WERI-Rb-1 (cell line): ENCODE data around the gene ADISSP.

ENCODE experiments used
- DNase-seq: peaks from one replicate; pipeline ENCODE4 v3.0.0-alpha.2; 2020
- H3K27ac ChIP-seq: fragments of 250-450 bp; sonication (Bioruptor Pico); 2 replicates; pipeline ENCODE4 v1.5.1; 2020; ENCODE audit warnings: mild to moderate bottlenecking, moderate library complexity
- H3K27me3 ChIP-seq: fragments of 250-450 bp; sonication (Bioruptor Pico); 2 replicates; pipeline ENCODE4 v1.5.1; 2021; ENCODE audit warnings: mild to moderate bottlenecking, low read depth, moderate library complexity; ENCODE audit not compliant: insufficient read depth, severe bottlenecking
- H3K36me3 ChIP-seq: fragments of 250-450 bp; sonication (Bioruptor Pico); 2 replicates; pipeline ENCODE4 v1.5.1; 2020; ENCODE audit warnings: mild to moderate bottlenecking, moderate library complexity
- H3K4me3 ChIP-seq: 2 replicates; pipeline ENCODE4 v1.5.1; 2011; ENCODE audit warnings: low read depth, mild to moderate bottlenecking, control low read depth, low read length
- H3K9me3 ChIP-seq: fragments of 250-450 bp; sonication (Bioruptor Pico); 2 replicates; pipeline ENCODE4 v1.5.1; 2021; ENCODE audit warnings: mild to moderate bottlenecking, moderate library complexity; ENCODE audit not compliant: severe bottlenecking
- CTCF ChIP-seq: IDR thresholded peaks from 2 replicates; pipeline ENCODE4 v1.5.1; 2011; ENCODE audit warnings: low read depth, mild to moderate bottlenecking, control low read depth, inconsistent platforms, low read length

The ADISSP gene

GRCh38 chr20:3768342-3769130 lies 983 bp upstream of the ADISSP start:
- Histone ChIP-seq H3K27me3 (no peaks in the 10 kb centered on the region), H3K4me3 (peak overlapping the region; percentile 96), H3K27ac (peak overlapping the region; percentile 87), H3K9me3 (no peaks in the 10 kb centered on the region), H3K36me3 (peaks cover 3% of the 10 kb centered on the region; the same call in 1 of the 2 replicates)
- peak; percentile 82 for TF ChIP-seq CTCF
- DNase-seq = peak; percentile 83

GRCh38 chr20:3767110-3767426 lies 485 bp downstream of the ADISSP start:
- TF ChIP-seq CTCF = no peak
- Histone ChIP-seq H3K9me3 (no peaks in the 10 kb centered on the region), H3K27me3 (no peaks in the 10 kb centered on the region), H3K36me3 (peaks cover 3% of the 10 kb centered on the region; the same call in 1 of the 2 replicates), H3K4me3 (peak overlapping the region; percentile 96), H3K27ac (peak overlapping the region; percentile 87)
- peak; percentile 82 for DNase-seq

GRCh38 chr20:3766422-3767109 lies 987 bp downstream of the ADISSP start:
- Histone ChIP-seq H3K27ac (peak overlapping the region; percentile 87), H3K36me3 (peaks cover 3% of the 10 kb centered on the region), H3K9me3 (no peaks in the 10 kb centered on the region), H3K27me3 (no peaks in the 10 kb centered on the region), H3K4me3 (peak overlapping the region; percentile 96)
- DNase-seq = peak; percentile 66
- TF ChIP-seq CTCF = no peak

GRCh38 chr20:3765171-3765882 lies 2.2 kb downstream of the ADISSP start:
- no peaks in the 10 kb centered on the region for H3K9me3 ChIP-seq
- no peak overlapping the region for H3K27ac ChIP-seq
- TF ChIP-seq CTCF = no peak
- H3K4me3 ChIP-seq = no peak overlapping the region
- peaks cover 3% of the 10 kb centered on the region for H3K36me3 ChIP-seq
- DNase-seq = no peak
- H3K27me3 ChIP-seq = no peaks in the 10 kb centered on the region

GRCh38 chr20:3764659-3765058 lies 2.9 kb downstream of the ADISSP start:
- Histone ChIP-seq H3K27ac (no peak overlapping the region), H3K27me3 (no peaks in the 10 kb centered on the region)

More at GRCh38 chr20:3764659-3765058, 2.9 kb downstream of the ADISSP start:
- H3K4me3 ChIP-seq = no peak overlapping the region
- H3K9me3 ChIP-seq = no peaks in the 10 kb centered on the region
- DNase-seq = no peak
- peaks cover 4% of the 10 kb centered on the region for H3K36me3 ChIP-seq
- TF ChIP-seq CTCF = no peak
